ENCODE results near the gene MAB21L4. TPM values are rescaled to one million over a fixed set of nuclear protein-coding genes. Genes with fewer than 3 reads are reported as not detected.

MAB21L4 gene
- total and polyA plus RNA-seq, 7 experiments from 2014 or later, result not detected

GRCh38 chr2:240896871-240897692, 1.1 kb upstream of the MAB21L4 start:
- H3K36me3 ChIP-seq (ENCODE audit: control insufficient read depth in 2 of 3, insufficient read depth in 3 of 3, low read length in 3 of 3), result no peaks in the 10 kb centered on the region
- no peaks in the 10 kb centered on the region for H3K36me3 Mint-ChIP-seq
- intact Hi-C loops (cut with micrococcal nuclease), result no loop called here
- ATAC-seq (no peak), DNase-seq (no peak)
- H3K27ac Mint-ChIP-seq, result no peak overlapping the region
- no peak overlapping the region for H3K4me3 ChIP-seq (ENCODE audit: low read length)
- CTCF ChIA-PET, result interaction anchor here (0.6 kb wide), 1 partner anchor 418 kb away, joined by 4 read pairs; no protein-coding TSS in a partner anchor
- POLR2A ChIA-PET, result no interaction called here
- H3K27ac ChIP-seq (ENCODE audit: low read depth, low read length), result no peak overlapping the region
- no peaks in the 10 kb centered on the region for H3K9me3 ChIP-seq (ENCODE audit: control insufficient read depth in 2 of 3, low read length in 3 of 3)
- no peaks in the 10 kb centered on the region for H3K4me1 ChIP-seq (ENCODE audit: control insufficient read depth in 2 of 2, insufficient read depth in 2 of 2, low read length in 2 of 2)
- H3K9me3 Mint-ChIP-seq, result no peaks in the 10 kb centered on the region
- H3K4me3 Mint-ChIP-seq, result no peak overlapping the region
- no peaks in the 10 kb centered on the region for H3K27me3 Mint-ChIP-seq
- H3K4me1 Mint-ChIP-seq, result peaks cover 0 to 5% (median 0%) of the 10 kb centered on the region in 7 donors
- H3K27me3 ChIP-seq (ENCODE audit: control insufficient read depth in 2 of 2, insufficient read depth in 2 of 2, low read length in 2 of 2), result no peaks in the 10 kb centered on the region

GRCh38 chr2:240896394-240896793, 438 bp upstream of the MAB21L4 start:
- Mint-ChIP-seq H3K27me3 (no peaks in the 10 kb centered on the region), H3K9me3 (no peaks in the 10 kb centered on the region), H3K4me3 (no peak overlapping the region), H3K4me1 (peaks cover 0 to 5% (median 0%) of the 10 kb centered on the region in 7 donors), H3K36me3 (no peaks in the 10 kb centered on the region), H3K27ac (no peak overlapping the region)
- Histone ChIP-seq H3K9me3 (ENCODE audit: control insufficient read depth in 2 of 3, low read length in 3 of 3) (no peaks in the 10 kb centered on the region), H3K27ac (ENCODE audit: low read depth, low read length) (no peak overlapping the region), H3K4me3 (ENCODE audit: low read length) (no peak overlapping the region), H3K4me1 (ENCODE audit: control insufficient read depth in 2 of 2, insufficient read depth in 2 of 2, low read length in 2 of 2) (no peaks in the 10 kb centered on the region), H3K27me3 (ENCODE audit: control insufficient read depth in 2 of 2, insufficient read depth in 2 of 2, low read length in 2 of 2) (no peaks in the 10 kb centered on the region), H3K36me3 (ENCODE audit: control insufficient read depth in 2 of 3, insufficient read depth in 3 of 3, low read length in 3 of 3) (no peaks in the 10 kb centered on the region)
- ATAC-seq (no peak), DNase-seq (no peak)
- POLR2A ChIA-PET, result no interaction called here
- CTCF ChIA-PET, result no interaction called here
- intact Hi-C loops (cut with micrococcal nuclease), result no loop called here

GRCh38 chr2:240894836-240895558, 959 bp downstream of the MAB21L4 start:
- ATAC-seq, result no peak
- ChIA-PET CTCF (no interaction called here), POLR2A (no interaction called here)
- H3K27me3 ChIP-seq (ENCODE audit: control insufficient read depth in 2 of 2, insufficient read depth in 2 of 2, low read length in 2 of 2), result no peaks in the 10 kb centered on the region
- Mint-ChIP-seq H3K27me3 (no peaks in the 10 kb centered on the region), H3K4me3 (peak overlapping the region in 1 of 10 donors; percentile 10), H3K36me3 (no peaks in the 10 kb centered on the region), H3K9me3 (no peaks in the 10 kb centered on the region), H3K27ac (peak overlapping the region in 1 of 9 donors; percentile 16), H3K4me1 (peaks cover 0 to 5% (median 0%) of the 10 kb centered on the region in 7 donors)
- no peaks in the 10 kb centered on the region for H3K36me3 ChIP-seq (ENCODE audit: control insufficient read depth in 2 of 3, insufficient read depth in 3 of 3, low read length in 3 of 3)
- H3K4me1 ChIP-seq (ENCODE audit: control insufficient read depth in 2 of 2, insufficient read depth in 2 of 2, low read length in 2 of 2), result no peaks in the 10 kb centered on the region
- intact Hi-C loops (cut with micrococcal nuclease), result no loop called here
- no peak overlapping the region for H3K27ac ChIP-seq (ENCODE audit: low read depth, low read length)
- no peak for DNase-seq
- H3K9me3 ChIP-seq (ENCODE audit: control insufficient read depth in 2 of 3, low read length in 3 of 3), result no peaks in the 10 kb centered on the region
- H3K4me3 ChIP-seq (ENCODE audit: low read length), result no peak overlapping the region

GRCh38 chr2:240894006-240894405, 1.9 kb downstream of the MAB21L4 start:
- Histone ChIP-seq H3K4me1 (ENCODE audit: control insufficient read depth in 2 of 2, insufficient read depth in 2 of 2, low read length in 2 of 2) (no peaks in the 10 kb centered on the region), H3K27me3 (ENCODE audit: control insufficient read depth in 2 of 2, insufficient read depth in 2 of 2, low read length in 2 of 2) (no peaks in the 10 kb centered on the region), H3K9me3 (ENCODE audit: control insufficient read depth in 2 of 3, low read length in 3 of 3) (no peaks in the 10 kb centered on the region), H3K27ac (ENCODE audit: low read depth, low read length) (no peak overlapping the region), H3K36me3 (ENCODE audit: control insufficient read depth in 2 of 3, insufficient read depth in 3 of 3, low read length in 3 of 3) (no peaks in the 10 kb centered on the region), H3K4me3 (ENCODE audit: low read length) (no peak overlapping the region)
- Mint-ChIP-seq H3K27me3 (no peaks in the 10 kb centered on the region), H3K4me3 (no peak overlapping the region), H3K27ac (no peak overlapping the region), H3K36me3 (no peaks in the 10 kb centered on the region), H3K4me1 (peaks cover 0 to 5% (median 0%) of the 10 kb centered on the region in 7 donors), H3K9me3 (no peaks in the 10 kb centered on the region)
- POLR2A ChIA-PET, result interaction anchor here (1.1 kb wide), 1 partner anchor 55 kb away, joined by 3 read pairs; no protein-coding TSS in a partner anchor
- intact Hi-C loops (cut with micrococcal nuclease), result no loop called here
- CTCF ChIA-PET, result no interaction called here
- DNase-seq, result no peak
- ATAC-seq, result no peak

- DNase-seq (peak in 1 of 9 donors; percentile 43), ATAC-seq (no peak)
- intact Hi-C loops (cut with micrococcal nuclease), result no loop called here
- Histone ChIP-seq H3K4me1 (ENCODE audit: control insufficient read depth in 2 of 2, insufficient read depth in 2 of 2, low read length in 2 of 2) (no peaks in the 10 kb centered on the region), H3K27me3 (ENCODE audit: control insufficient read depth in 2 of 2, insufficient read depth in 2 of 2, low read length in 2 of 2) (no peaks in the 10 kb centered on the region), H3K27ac (ENCODE audit: low read depth, low read length) (no peak overlapping the region), H3K4me3 (ENCODE audit: low read length) (no peak overlapping the region), H3K36me3 (ENCODE audit: control insufficient read depth in 2 of 3, insufficient read depth in 3 of 3, low read length in 3 of 3) (no peaks in the 10 kb centered on the region), H3K9me3 (ENCODE audit: control insufficient read depth in 2 of 3, low read length in 3 of 3) (no peaks in the 10 kb centered on the region)
- Mint-ChIP-seq H3K27ac (no peak overlapping the region), H3K4me3 (no peak overlapping the region), H3K9me3 (no peaks in the 10 kb centered on the region), H3K27me3 (no peaks in the 10 kb centered on the region), H3K4me1 (peaks cover 0 to 5% (median 0%) of the 10 kb centered on the region in 7 donors), H3K36me3 (no peaks in the 10 kb centered on the region)
- ChIA-PET CTCF (no interaction called here), POLR2A (interaction anchor here (1.1 kb wide), 1 partner anchor 56 kb away, joined by 3 read pairs; no protein-coding TSS in a partner anchor)
These were observed 2.6 kb downstream of the MAB21L4 start for GRCh38 chr2:240893363-240893844.

GRCh38 chr2:240892925-240893324, 3.0 kb downstream of the MAB21L4 start:
- no peaks in the 10 kb centered on the region for H3K27me3 ChIP-seq (ENCODE audit: control insufficient read depth in 2 of 2, insufficient read depth in 2 of 2, low read length in 2 of 2)
- ChIA-PET CTCF (no interaction called here), POLR2A (no interaction called here)
- peaks cover 0 to 5% (median 0%) of the 10 kb centered on the region in 7 donors for H3K4me1 Mint-ChIP-seq
- H3K36me3 ChIP-seq (ENCODE audit: control insufficient read depth in 2 of 3, insufficient read depth in 3 of 3, low read length in 3 of 3), result no peaks in the 10 kb centered on the region
- H3K9me3 Mint-ChIP-seq, result no peaks in the 10 kb centered on the region
- intact Hi-C loops (cut with micrococcal nuclease), result no loop called here
- no peaks in the 10 kb centered on the region for H3K27me3 Mint-ChIP-seq
- H3K4me3 ChIP-seq (ENCODE audit: low read length), result no peak overlapping the region
- ATAC-seq (no peak), DNase-seq (no peak)
- H3K4me3 Mint-ChIP-seq, result no peak overlapping the region
- no peaks in the 10 kb centered on the region for H3K9me3 ChIP-seq (ENCODE audit: control insufficient read depth in 2 of 3, low read length in 3 of 3)
- H3K36me3 Mint-ChIP-seq, result no peaks in the 10 kb centered on the region
- no peak overlapping the region for H3K27ac ChIP-seq (ENCODE audit: low read depth, low read length)
- no peak overlapping the region for H3K27ac Mint-ChIP-seq
- H3K4me1 ChIP-seq (ENCODE audit: control insufficient read depth in 2 of 2, insufficient read depth in 2 of 2, low read length in 2 of 2), result no peaks in the 10 kb centered on the region
